IMR-90 (cell line): ENCODE results near the gene HOXA10. TPM values are rescaled to one million over a fixed set of nuclear protein-coding genes. Genes with fewer than 3 reads are reported as not detected.

Source experiments
- ATAC-seq: fragments of 200-7000 bp; cut with Tn5 transposase; 2 replicates; pipeline ENCODE4 v1.9.1; 2020; ENCODE audit warnings: low read depth, mild to moderate bottlenecking, moderate library complexity
- BruUV-seq: library from RNA; stranded (reverse); fragments of 400-500 nt; replicated peaks from 2 replicates; lab custom pipeline; 2021; lab: Mats Ljungman, UMichigan
- CTCF ChIA-PET: fragments of 300-600 bp; formaldehyde crosslinking; extraction: SDS; loops from one replicate; lab custom pipeline; 2021; ENCODE audit warnings: antibody characterized with exemption; lab: Yijun Ruan, JAX
- POLR2A ChIA-PET: fragments of 300-600 bp; sonication (Branson Sonifier 250); formaldehyde crosslinking; loops from one replicate; lab custom pipeline; 2022; ENCODE audit warnings: antibody characterized with exemption; ENCODE audit not compliant: unreplicated experiment; lab: Charles Lee
- DNase-seq: peaks from one replicate; pipeline ENCODE4 v3.0.0; 2013
- H2AFZ ChIP-seq: replicated peaks from 2 replicates; pipeline ENCODE3; 2013; ENCODE audit warnings: low read length, mild to moderate bottlenecking; ENCODE audit not compliant: poor library complexity
- H2AK5ac ChIP-seq: 2 replicates; pipeline ENCODE4 v1.6.1; 2013; ENCODE audit warnings: low read depth, low read length, inconsistent platforms
- H2AK9ac ChIP-seq: replicated peaks from 2 replicates; pipeline ENCODE3; 2013; ENCODE audit warnings: mild to moderate bottlenecking, low read depth, low read length, moderate library complexity; ENCODE audit not compliant: poor library complexity
- H2BK120ac ChIP-seq: 2 replicates; pipeline ENCODE4 v1.6.1; 2013; ENCODE audit warnings: low read depth, low read length, inconsistent platforms
- H2BK15ac ChIP-seq: 3 replicates; pipeline ENCODE4 v1.6.1; 2013; ENCODE audit warnings: low read depth, low read length, inconsistent platforms
- H2BK20ac ChIP-seq: 2 replicates; pipeline ENCODE4 v1.6.1; 2013; ENCODE audit warnings: low read depth, mild to moderate bottlenecking, inconsistent platforms, low read length, moderate library complexity
- H2BK5ac ChIP-seq: 2 replicates; pipeline ENCODE4 v1.6.1; 2013; ENCODE audit warnings: mild to moderate bottlenecking, low read depth, low read length, inconsistent platforms; ENCODE audit not compliant: poor library complexity, severe bottlenecking
- H3K14ac ChIP-seq: replicated peaks from 2 replicates; pipeline ENCODE4 v1.6.1; 2013; ENCODE audit warnings: low read depth, low read length, inconsistent platforms
- H3K18ac ChIP-seq: 2 replicates; pipeline ENCODE4 v1.6.1; 2013; ENCODE audit warnings: low read depth, low read length, control low read depth
- H3K23ac ChIP-seq: 2 replicates; pipeline ENCODE4 v1.6.1; 2013; ENCODE audit warnings: low read depth, low read length, inconsistent platforms
- H3K27ac ChIP-seq: 2 replicates; pipeline ENCODE4 v1.5.1; 2013; ENCODE audit warnings: mild to moderate bottlenecking, control low read depth, low read length; ENCODE audit not compliant: insufficient read depth
- H3K27me3 ChIP-seq: 2 replicates; pipeline ENCODE4 v1.6.1; 2013; ENCODE audit warnings: low read length; ENCODE audit not compliant: control insufficient read depth, insufficient read depth
- H3K36me3 ChIP-seq: 2 replicates; pipeline ENCODE4 v1.6.1; 2013; ENCODE audit warnings: low read length, mixed read lengths; ENCODE audit not compliant: control insufficient read depth, insufficient read depth
- H3K4ac ChIP-seq: 2 replicates; pipeline ENCODE4 v1.6.1; 2013; ENCODE audit warnings: low read depth, low read length, inconsistent platforms
- H3K4me1 ChIP-seq: 2 replicates; pipeline ENCODE4 v1.6.1; 2013; ENCODE audit warnings: low read length, mixed read lengths; ENCODE audit not compliant: control insufficient read depth, insufficient read depth
- H3K4me2 ChIP-seq: 2 replicates; pipeline ENCODE4 v1.6.1; 2013; ENCODE audit warnings: low read depth, mild to moderate bottlenecking, control low read depth, low read length, moderate library complexity
- H3K4me3 ChIP-seq: 2 replicates; pipeline ENCODE4 v1.5.1; 2013; ENCODE audit warnings: low read depth, mild to moderate bottlenecking, control low read depth, low read length, moderate library complexity; ENCODE audit not compliant: insufficient read depth
- H3K56ac ChIP-seq: 2 replicates; pipeline ENCODE4 v1.6.1; 2013; ENCODE audit warnings: low read length, inconsistent platforms; ENCODE audit not compliant: insufficient read depth; ENCODE audit errors: extremely low read depth
- H3K79me1 ChIP-seq, 2 experiments: 2 replicates each; pipeline ENCODE4 v1.6.1; 2013; ENCODE audit warnings: low read length in 2 of 2, inconsistent platforms in 1 of 2, low read depth in 1 of 2
- H3K9ac ChIP-seq: 2 replicates; pipeline ENCODE4 v1.6.1; 2013; ENCODE audit warnings: low read depth, low read length, control low read depth
- H3K9me1 ChIP-seq: 2 replicates; pipeline ENCODE4 v1.6.1; 2013; ENCODE audit warnings: low read length, inconsistent platforms; ENCODE audit not compliant: insufficient read depth
- H3K9me3 ChIP-seq: 2 replicates; pipeline ENCODE4 v1.6.1; 2013; ENCODE audit warnings: low read length; ENCODE audit not compliant: control insufficient read depth, insufficient read depth
- H4K20me1 ChIP-seq: 2 replicates; pipeline ENCODE4 v1.6.1; 2013; ENCODE audit warnings: low read length, inconsistent platforms; ENCODE audit not compliant: insufficient read depth
- H4K5ac ChIP-seq: 2 replicates; pipeline ENCODE4 v1.6.1; 2013; ENCODE audit warnings: mild to moderate bottlenecking, low read depth, low read length, control low read depth
- H4K8ac ChIP-seq, 2 experiments: 2 replicates each; pipeline ENCODE4 v1.6.1; 2013; ENCODE audit warnings: low read depth in 2 of 2, low read length in 2 of 2, control low read depth in 1 of 2, inconsistent platforms in 1 of 2
- H4K91ac ChIP-seq: 2 replicates; pipeline ENCODE4 v1.6.1; 2013; ENCODE audit warnings: low read depth, low read length, inconsistent platforms; ENCODE audit not compliant: insufficient read depth
- BHLHE40 ChIP-seq: fragments of 150-350 bp; IDR thresholded peaks from 2 replicates; pipeline ENCODE4 v1.6.1; 2016; ENCODE audit warnings: mild to moderate bottlenecking, low read depth, low read length
- CEBPB ChIP-seq: IDR thresholded peaks from 2 replicates; pipeline ENCODE4 v1.6.1; 2012; ENCODE audit warnings: low read depth, low read length, improper control_type of control experiment
- CHD1 ChIP-seq: IDR thresholded peaks from 2 replicates; pipeline ENCODE4 v1.6.1; 2012; ENCODE audit warnings: low read depth, low read length, improper control_type of control experiment
- CTCF ChIP-seq: conservative IDR thresholded peaks from 2 replicates; pipeline ENCODE4 v1.5.1; 2012; ENCODE audit warnings: mild to moderate bottlenecking, low read depth, low read length, improper control_type of control experiment
- ELK1 ChIP-seq: fragments of 150-350 bp; IDR thresholded peaks from 2 replicates; pipeline ENCODE4 v1.6.1; 2016; ENCODE audit warnings: low read depth, mild to moderate bottlenecking, low read length, moderate library complexity, borderline replicate concordance
- FOS ChIP-seq: fragments of 150-350 bp; IDR thresholded peaks from 2 replicates; pipeline ENCODE4 v1.6.1; 2016; ENCODE audit warnings: low read depth, low read length
- MAFK ChIP-seq: IDR thresholded peaks from 2 replicates; pipeline ENCODE4 v1.6.1; 2012; ENCODE audit warnings: low read depth, low read length, improper control_type of control experiment
- MXI1 ChIP-seq: IDR thresholded peaks from 2 replicates; pipeline ENCODE4 v1.6.1; 2012; ENCODE audit warnings: low read depth, mild to moderate bottlenecking, low read length, moderate library complexity, borderline replicate concordance
- NFE2L2 ChIP-seq: fragments of 150-350 bp; IDR thresholded peaks from 2 replicates; pipeline ENCODE4 v1.6.1; 2016; ENCODE audit warnings: low read depth, mild to moderate bottlenecking, low read length
- POLR2A ChIP-seq: IDR thresholded peaks from 2 replicates; pipeline ENCODE4 v1.6.1; 2012; ENCODE audit warnings: mild to moderate bottlenecking, low read depth, low read length
- RAD21 ChIP-seq: IDR thresholded peaks from 2 replicates; pipeline ENCODE4 v1.6.1; 2012; ENCODE audit warnings: low read length, improper control_type of control experiment
- RCOR1 ChIP-seq: IDR thresholded peaks from 2 replicates; pipeline ENCODE4 v1.6.1; 2012; ENCODE audit warnings: mild to moderate bottlenecking, low read length, improper control_type of control experiment; ENCODE audit not compliant: insufficient replicate concordance
- RFX5 ChIP-seq: IDR thresholded peaks from 2 replicates; pipeline ENCODE4 v1.8.0; 2012; ENCODE audit warnings: low read depth, mild to moderate bottlenecking, low read length, moderate library complexity
- SMC3 ChIP-seq: fragments of 150-350 bp; IDR thresholded peaks from 2 replicates; pipeline ENCODE4 v1.6.1; 2016; ENCODE audit warnings: low read depth, mild to moderate bottlenecking, antibody characterized with exemption, low read length, moderate library complexity
- USF2 ChIP-seq: fragments of 150-350 bp; IDR thresholded peaks from 2 replicates; pipeline ENCODE4 v1.6.1; 2017; ENCODE audit warnings: mild to moderate bottlenecking, antibody characterized with exemption, low read length, low read depth
- whole genome bisulfite sequencing, 2 experiments: methylation state at CpG; one replicate each; pipeline versions ENCODE4 v1.1.5 to v1.1.7; 2013; ENCODE audit warnings: missing lambda C conversion rate in 2 of 2; ENCODE audit not compliant: insufficient read length in 1 of 2; ENCODE audit errors: extremely low coverage in 2 of 2; 5-methylcytosine and 5-hydroxymethylcytosine counted together
- dilution Hi-C: fragments of 300-500 bp; cut with HindIII; formaldehyde crosslinking; loops from one replicate; pipeline ENCODE4 v1.14.3; 2018; ENCODE audit warnings: low sequenced_read_pairs; ENCODE audit not compliant: unreplicated experiment
- in situ Hi-C: fragments of 300-500 bp; cut with MboI; formaldehyde crosslinking; loops from 3 replicates; pipeline ENCODE4 v1.14.3; 2019; ENCODE audit warnings: low sequenced_read_pairs, inconsistent platforms, mixed read lengths
- intact Hi-C: fragments of 100-400 bp; cut with micrococcal nuclease; formaldehyde crosslinking; loops from 2 replicates; pipeline ENCODE4 v1.10.0; 2022
- polyA plus RNA-seq, 3 experiments: library from polyadenylated mRNA; depleted of rRNA; stranded (reverse); fragments of >200 nt; gene quantifications; 2 replicates each; pipeline ENCODE4 v1.2.3, GENCODE V29; 2012; ENCODE audit warnings: low replicate concordance in 1 of 3
- total RNA-seq: library from RNA; depleted of rRNA; stranded (reverse); fragments of >200 nt; gene quantifications from 2 replicates; pipeline ENCODE4 v1.2.3, GENCODE V29; 2012

Gene HOXA10
- total and polyA plus RNA-seq, 2 of the 4 experiments (the other 2 are of a cell fraction) = 0.10 to 0.18 TPM

- H3K9me3 ChIP-seq = peaks cover 4% of the 10 kb centered on the region; the same call in 1 of the 2 replicates
- no peak overlapping the region for H2BK120ac ChIP-seq
- no peak overlapping the region for H3K23ac ChIP-seq
- in situ Hi-C loops = no loop called here
- H3K4me2 ChIP-seq = no peak overlapping the region
- no TSS peak for BruUV-seq
- no peak for ATAC-seq
- no peak overlapping the region for H3K18ac ChIP-seq
- H4K91ac ChIP-seq = no peak overlapping the region
- no peak overlapping the region for H2BK20ac ChIP-seq
- H3K27ac ChIP-seq = no peak overlapping the region
- no peak overlapping the region for H3K9ac ChIP-seq
- dilution Hi-C loops = no loop called here
- 80% methylated on average over 1 of the region's 22 CpGs; no CpG with 5 or more reads in 1 of the 2 experiments for WGBS, 2 experiments
- no peak overlapping the region for H3K4ac ChIP-seq
- peaks cover 88% of the 10 kb centered on the region for H3K27me3 ChIP-seq
- H3K4me1 ChIP-seq = no peaks in the 10 kb centered on the region; the same call in 1 of the 2 replicates
- no peaks in the 10 kb centered on the region for H3K79me1 ChIP-seq
- 0 out of 2 replicates have a peak, but pooled peaks cover 7% of the 10 kb centered on the region for H4K20me1 ChIP-seq
- no peak overlapping the region for H2AK5ac ChIP-seq
- intact Hi-C loops = no loop called here
- H3K36me3 ChIP-seq = no peaks in the 10 kb centered on the region
- no peak overlapping the region for H2BK5ac ChIP-seq
- CTCF ChIA-PET = interaction anchor here (1.3 kb wide), 1 partner anchor 322 kb away, joined by 4 read pairs; no protein-coding TSS in a partner anchor
- H2BK15ac ChIP-seq = no peak overlapping the region
- no peak overlapping the region for H2AK9ac ChIP-seq
- no peak overlapping the region for H3K56ac ChIP-seq
- H3K4me3 ChIP-seq = no peak overlapping the region
- no peak overlapping the region for H4K5ac ChIP-seq
- POLR2A ChIA-PET = no interaction called here
- no peak overlapping the region for H3K14ac ChIP-seq
- H2AFZ ChIP-seq = no peak overlapping the region
- no peaks in the 10 kb centered on the region for H3K9me1 ChIP-seq
- no peak for DNase-seq
- H4K8ac ChIP-seq = no peak overlapping the region
- no peak for TF ChIP-seq MAFK
- no peak for TF ChIP-seq POLR2A
- no peak for TF ChIP-seq RAD21
- TF ChIP-seq USF2 = no peak
- TF ChIP-seq FOS = no peak
- TF ChIP-seq RFX5 = no peak
- TF ChIP-seq NFE2L2 = no peak
- TF ChIP-seq ELK1 = no peak
- TF ChIP-seq RCOR1 = no peak
- TF ChIP-seq CHD1 = no peak
- no peak for TF ChIP-seq CEBPB
- no peak for TF ChIP-seq CTCF
- no peak for TF ChIP-seq SMC3
- TF ChIP-seq BHLHE40 = no peak
- no peak for TF ChIP-seq MXI1
These were observed 3.1 kb upstream of the HOXA10 start for GRCh38 chr7:27176962-27177794.
